ENCODE measurements around the gene MLF2.
"Not testable (repeated sequence)": the region's sequence is repeated elsewhere in the genome, so short reads cannot be mapped to it uniquely, and the experiment has no call there.

Gene MLF2

GRCh38 chr12:6734506-6735387 is 18.2 kb downstream of the MLF2 start:
- no peak for DNase-seq (ENCODE audit: low read depth in 2 of 2)

DNA sequence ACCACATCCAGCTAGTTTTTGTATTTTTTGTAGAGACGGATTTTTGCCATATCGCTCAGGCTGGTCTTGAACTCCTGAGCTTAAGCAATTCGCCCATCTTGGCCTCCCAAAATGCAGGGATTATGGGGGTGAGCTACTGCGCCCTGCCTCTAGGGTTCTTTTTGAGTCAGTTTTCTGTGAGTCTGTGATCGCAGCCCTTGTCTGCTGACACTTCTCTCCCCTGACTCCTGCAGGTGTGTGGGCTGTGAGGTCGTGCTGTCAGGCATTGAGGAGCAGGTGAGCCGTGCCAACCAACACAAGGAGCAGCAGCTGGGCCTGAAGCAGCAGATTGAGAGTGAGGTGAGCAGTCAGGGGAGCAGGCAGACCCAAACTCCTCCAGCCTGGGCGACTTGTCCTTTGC is 22.8 kb downstream of the MLF2 start:
- no peak for DNase-seq (ENCODE audit: low read depth in 2 of 2)

- DNase-seq (ENCODE audit: low read depth in 2 of 2): no peak
Measured at GRCh38 chr12:6729186-6729585, 23.8 kb downstream of the MLF2 start.

GRCh38 chr12:6725350-6725749 is 27.6 kb downstream of the MLF2 start:
- no peak for DNase-seq (ENCODE audit: low read depth in 2 of 2)

- DNase-seq (ENCODE audit: low read depth in 2 of 2): no peak
Measured at GRCh38 chr12:6724409-6724797, 28.5 kb downstream of the MLF2 start.

- peak; percentile 82 to 86 for DNase-seq (ENCODE audit: low read depth in 2 of 2)
Measured at GRCh38 chr12:6723607-6724408, 29.1 kb downstream of the MLF2 start, which contains the start of gene COPS7A. COPS7A (plus strand) TSS chr12:6724046; CDS start chr12:6724657, 611 bp downstream.

DNA sequence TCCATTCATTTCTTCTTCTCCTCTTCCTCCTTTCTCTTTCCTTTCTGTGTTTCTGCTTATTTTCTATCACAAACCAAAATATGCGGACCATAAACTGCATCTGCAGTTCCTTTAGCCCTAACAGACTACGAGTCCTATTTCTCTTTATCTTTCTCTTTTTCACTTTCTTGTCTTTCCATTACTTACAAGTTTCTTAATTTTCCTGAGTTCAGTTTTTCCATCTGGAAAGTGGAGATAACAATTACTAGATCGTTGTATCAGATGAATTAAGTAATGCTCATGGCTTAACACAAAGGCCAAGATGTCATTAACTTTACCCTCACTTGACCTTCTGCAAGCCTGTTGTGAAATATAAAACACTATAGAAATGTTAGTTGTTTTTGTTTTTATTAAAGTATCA is 30.1 kb downstream of the MLF2 start:
- DNase-seq (ENCODE audit: low read depth in 2 of 2): no peak

- DNase-seq (ENCODE audit: low read depth in 2 of 2): no peak
Measured at GRCh38 chr12:6716874-6717437, 36.0 kb downstream of the MLF2 start.

DNA sequence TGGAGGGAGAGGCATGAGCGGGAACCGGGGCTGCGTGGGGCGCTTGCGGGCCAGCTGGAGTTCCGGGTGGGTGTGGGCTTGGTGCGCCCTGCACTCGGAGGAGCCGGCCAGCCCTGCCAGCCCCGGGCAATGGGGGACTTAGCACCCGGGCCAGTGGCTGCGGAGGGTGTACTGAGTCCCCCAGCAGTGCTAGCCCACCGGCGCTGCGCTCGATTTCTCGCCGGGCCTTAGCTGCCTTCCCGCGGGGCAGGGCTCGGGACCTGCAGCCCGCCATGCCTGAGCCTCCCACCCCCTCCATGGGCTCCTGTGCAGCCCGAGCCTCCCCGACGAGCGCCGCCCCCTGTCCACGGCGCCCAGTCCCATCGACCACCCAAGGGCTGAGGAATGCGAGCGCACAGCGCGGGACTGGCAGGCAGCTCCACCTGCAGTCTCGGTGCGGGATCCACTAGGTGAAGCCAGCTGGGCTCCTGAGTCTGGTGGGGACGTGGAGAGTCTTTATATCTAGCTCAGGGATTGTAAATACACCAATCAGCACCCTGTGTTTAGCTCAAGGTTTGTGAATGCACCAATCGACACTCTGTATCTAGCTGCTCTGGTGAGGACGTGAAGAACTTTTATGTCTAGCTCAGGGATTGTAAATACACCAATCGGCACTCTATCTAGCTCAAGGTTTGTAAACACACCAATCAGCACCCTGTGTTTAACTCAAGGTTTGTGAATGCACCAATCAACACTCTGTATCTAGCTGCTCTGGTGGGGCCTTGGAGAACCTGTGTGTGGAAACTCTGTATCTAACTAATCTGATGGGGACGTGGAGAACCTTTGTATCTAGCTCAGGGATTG is 36.7 kb downstream of the MLF2 start:
- DNase-seq (ENCODE audit: low read depth in 2 of 2): not testable (repeated sequence)

DNA sequence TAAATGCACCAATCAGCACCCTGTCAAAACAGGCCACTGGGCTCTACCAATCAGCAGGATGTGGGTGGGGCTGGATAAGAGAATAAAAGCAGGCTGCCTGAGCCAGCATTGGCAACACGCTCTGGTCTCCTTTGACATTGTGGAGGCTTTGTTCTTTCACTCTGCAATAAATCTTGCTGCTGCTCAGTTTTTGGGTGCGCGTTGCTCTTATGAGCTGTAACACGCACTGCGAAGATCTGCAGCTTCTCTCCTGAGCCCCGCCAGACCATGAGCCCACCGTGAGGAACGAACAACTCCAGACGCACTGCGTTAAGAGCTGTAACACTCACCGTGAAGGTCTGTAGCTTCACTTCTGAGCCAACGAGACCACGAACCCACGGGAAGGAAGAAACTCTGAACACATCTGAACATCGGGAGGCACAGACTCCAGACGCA is 44.0 kb downstream of the MLF2 start:
- DNase-seq (ENCODE audit: low read depth in 2 of 2): no peak

DNA sequence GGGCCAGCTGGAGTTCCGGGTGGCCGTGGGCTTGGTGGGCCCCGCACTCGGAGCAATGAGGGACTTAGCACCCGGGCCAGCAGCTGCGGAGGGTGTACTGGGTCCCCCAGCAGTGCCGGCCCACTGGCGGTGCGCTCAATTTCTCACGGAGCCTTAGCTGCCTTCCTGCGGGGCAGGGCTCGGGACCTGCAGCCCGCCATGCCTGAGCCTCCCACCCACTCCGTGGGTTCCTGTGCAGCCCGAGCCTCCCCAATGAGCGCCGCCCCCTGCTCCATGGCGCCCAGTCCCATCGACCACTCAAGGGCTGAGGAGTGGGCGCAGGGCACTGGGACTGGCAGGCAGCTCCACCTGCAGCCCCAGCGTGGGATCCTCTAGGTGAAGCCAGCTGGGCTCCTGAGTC is 44.6 kb downstream of the MLF2 start:
- not testable (repeated sequence) for DNase-seq (ENCODE audit: low read depth in 2 of 2)

DNA sequence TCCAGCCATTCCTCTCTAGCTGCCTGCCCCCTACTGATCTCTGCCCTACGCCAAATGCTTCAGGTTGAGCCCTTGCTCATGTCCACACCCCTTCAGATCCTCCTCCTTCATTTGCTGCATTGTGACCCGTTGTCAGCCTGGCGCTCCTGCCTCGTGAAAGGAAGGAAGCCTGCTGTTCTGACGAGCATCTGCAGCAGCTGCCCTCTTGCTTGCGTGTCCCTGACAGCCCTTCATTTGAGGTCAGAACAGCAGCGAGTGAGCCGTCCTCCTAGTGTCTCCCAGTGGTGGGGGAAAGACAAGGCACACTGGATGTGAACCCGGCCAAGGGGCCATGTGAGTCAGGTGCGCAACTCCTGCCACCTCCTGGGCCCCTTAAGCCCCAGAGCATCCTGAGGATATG is 49.3 kb downstream of the MLF2 start:
- DNase-seq (ENCODE audit: low read depth in 2 of 2): no peak

DNA sequence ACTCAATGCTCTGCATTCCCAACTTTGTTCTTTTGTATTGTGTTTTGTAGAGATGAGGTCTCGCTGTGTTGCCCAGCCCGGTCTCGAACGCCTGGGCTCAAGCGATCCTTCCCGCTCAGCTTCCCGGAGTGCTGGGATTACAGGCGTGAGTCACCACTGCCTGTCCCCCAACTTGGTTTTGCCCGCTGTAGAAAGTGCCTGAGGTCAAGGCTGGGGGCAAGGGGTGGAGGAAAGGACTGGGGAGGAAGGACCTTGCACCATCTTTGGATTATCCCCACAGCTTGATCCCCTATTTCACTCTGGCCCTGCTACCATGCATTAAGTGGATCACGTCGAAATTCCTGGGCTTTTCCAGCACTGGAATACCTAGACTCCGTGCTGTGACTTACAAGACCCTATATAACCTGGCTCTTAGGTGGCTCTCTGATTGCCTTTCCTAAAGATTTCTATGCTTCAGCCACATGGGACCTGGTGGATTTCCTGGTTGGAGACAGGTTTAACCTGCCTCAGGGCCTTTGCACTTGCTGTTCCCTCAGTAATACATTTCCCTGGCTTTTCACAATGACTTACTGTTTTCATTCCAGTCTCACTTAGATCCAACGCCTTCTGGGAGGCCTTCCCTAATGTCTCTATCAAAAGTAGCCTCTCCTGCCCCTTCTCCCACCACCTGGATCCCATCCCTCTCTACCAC is 51.7 kb downstream of the MLF2 start:
- DNase-seq (ENCODE audit: low read depth in 2 of 2): no peak

DNA sequence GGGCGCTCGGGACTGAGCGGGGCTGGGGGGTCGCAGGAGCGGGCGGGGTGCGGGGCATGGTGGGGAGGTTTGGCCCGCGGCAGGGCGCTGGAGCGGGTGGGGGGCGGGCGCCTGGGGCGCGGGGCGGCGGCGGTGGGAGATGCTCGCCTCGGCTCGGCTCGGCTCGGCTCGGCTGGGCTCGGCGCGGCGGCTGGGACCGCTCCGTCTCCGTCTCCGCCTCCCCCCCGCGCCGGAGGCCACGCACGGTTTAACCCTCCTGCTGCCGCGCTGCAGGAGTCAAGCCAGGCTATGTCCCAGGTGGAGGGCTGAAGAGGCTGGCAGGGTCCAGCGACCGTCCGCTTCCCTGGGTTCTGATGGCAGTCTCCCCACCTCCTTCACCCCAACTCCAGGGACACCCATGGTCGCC is 52.3 kb downstream of the MLF2 start, which contains the start of gene PIANP:
Gene PIANP (minus strand): TSS at position 170 of the 406 bp plus-strand sequence. CDS start 2,754 bp downstream, outside the sequence.
- no peak for DNase-seq (ENCODE audit: low read depth in 2 of 2)

GRCh38 chr12:6699989-6700645 is 52.8 kb downstream of the MLF2 start:
- DNase-seq (ENCODE audit: low read depth in 2 of 2): no peak

GRCh38 chr12:6699259-6699988 is 53.5 kb downstream of the MLF2 start:
- DNase-seq (ENCODE audit: low read depth in 2 of 2): no peak

- DNase-seq (ENCODE audit: low read depth in 2 of 2): no peak
Measured at GRCh38 chr12:6698352-6699046, 54.4 kb downstream of the MLF2 start.

Measured in stimulated activated CD4-positive, alpha-beta T cell treated with anti-CD3 and anti-CD28 coated beads, Interleukin-1b, Interleukin-23, amount 100 ng/mL, for 1 hour (primary cell).